ENCODE data around the gene RNF125. TPM values are rescaled to one million over a fixed set of nuclear protein-coding genes. Genes with fewer than 3 reads are reported as not detected.
A peak's percentile ranks its signal among the peaks of the same experiment; 100 is the strongest.
"Not testable (repeated sequence)": the region's sequence is repeated elsewhere in the genome, so short reads cannot be mapped to it uniquely, and the experiment has no call there.

The RNF125 gene
- polyA plus RNA-seq, 1 donor: 11.7 TPM

- no peak overlapping the region for H3K4me3 ChIP-seq (ENCODE audit: low read length)
- peak; percentile 23 to 71 for DNase-seq
- H3K9me3 ChIP-seq (ENCODE audit: control insufficient read depth, low read depth, low read length): peaks cover 2% of the 10 kb centered on the region
- no peak overlapping the region for H3K27ac ChIP-seq (ENCODE audit: low read length)
- H3K36me3 ChIP-seq (ENCODE audit: control insufficient read depth, insufficient read depth, low read length): no peaks in the 10 kb centered on the region
- WGBS (ENCODE audit: insufficient coverage, low lambda C conversion rate): no CpG with 5 or more reads among the region's 5 CpGs
- no peaks in the 10 kb centered on the region for H3K27me3 ChIP-seq (ENCODE audit: control insufficient read depth, insufficient read depth, low read length)
- peaks cover 3% of the 10 kb centered on the region for H3K4me1 ChIP-seq (ENCODE audit: control insufficient read depth, insufficient read depth, low read length)
Measured at GRCh38 chr18:31983976-31984375, 34.6 kb upstream of the RNF125 start.

- Histone ChIP-seq H3K4me1 (ENCODE audit: control insufficient read depth, insufficient read depth, low read length) (no peaks in the 10 kb centered on the region), H3K4me3 (ENCODE audit: low read length) (no peak overlapping the region), H3K36me3 (ENCODE audit: control insufficient read depth, insufficient read depth, low read length) (no peaks in the 10 kb centered on the region), H3K27me3 (ENCODE audit: control insufficient read depth, insufficient read depth, low read length) (no peaks in the 10 kb centered on the region), H3K27ac (ENCODE audit: low read length) (no peak overlapping the region), H3K9me3 (ENCODE audit: control insufficient read depth, low read depth, low read length) (no peaks in the 10 kb centered on the region)
- WGBS (ENCODE audit: insufficient coverage, low lambda C conversion rate): 100% methylated on average over 2 of the region's 2 CpGs
- no peak for DNase-seq
Measured at GRCh38 chr18:31990823-31991222, 27.8 kb upstream of the RNF125 start.

- H3K9me3 ChIP-seq (ENCODE audit: control insufficient read depth, low read depth, low read length): no peaks in the 10 kb centered on the region
Measured at GRCh38 chr18:31996007-31996406, 22.6 kb upstream of the RNF125 start.

GRCh38 chr18:31998880-31999412, 19.7 kb upstream of the RNF125 start:
- no peaks in the 10 kb centered on the region for H3K27me3 ChIP-seq (ENCODE audit: control insufficient read depth, insufficient read depth, low read length)
- 80% methylated on average over 1 of the region's 5 CpGs for WGBS (ENCODE audit: insufficient coverage, low lambda C conversion rate)
- no peak overlapping the region for H3K27ac ChIP-seq (ENCODE audit: low read length)
- no peaks in the 10 kb centered on the region for H3K4me1 ChIP-seq (ENCODE audit: control insufficient read depth, insufficient read depth, low read length)
- no peak for DNase-seq
- no peaks in the 10 kb centered on the region for H3K9me3 ChIP-seq (ENCODE audit: control insufficient read depth, low read depth, low read length)
- no peak overlapping the region for H3K4me3 ChIP-seq (ENCODE audit: low read length)
- no peaks in the 10 kb centered on the region for H3K36me3 ChIP-seq (ENCODE audit: control insufficient read depth, insufficient read depth, low read length)

More at GRCh38 chr18:31996007-31996406, 22.6 kb upstream of the RNF125 start:
- Histone ChIP-seq H3K4me1 (ENCODE audit: control insufficient read depth, insufficient read depth, low read length) (no peaks in the 10 kb centered on the region), H3K36me3 (ENCODE audit: control insufficient read depth, insufficient read depth, low read length) (no peaks in the 10 kb centered on the region), H3K27ac (ENCODE audit: low read length) (no peak overlapping the region), H3K27me3 (ENCODE audit: control insufficient read depth, insufficient read depth, low read length) (no peaks in the 10 kb centered on the region), H3K4me3 (ENCODE audit: low read length) (no peak overlapping the region)
- WGBS (ENCODE audit: insufficient coverage, low lambda C conversion rate): 100% methylated on average over 2 of the region's 7 CpGs
- no peak for DNase-seq

- DNase-seq; H3K27ac ChIP-seq (ENCODE audit: low read length); H3K9me3 ChIP-seq (ENCODE audit: control insufficient read depth, low read depth, low read length); H3K4me3 ChIP-seq (ENCODE audit: low read length); H3K27me3 ChIP-seq (ENCODE audit: control insufficient read depth, insufficient read depth, low read length); H3K36me3 ChIP-seq (ENCODE audit: control insufficient read depth, insufficient read depth, low read length); H3K4me1 ChIP-seq (ENCODE audit: control insufficient read depth, insufficient read depth, low read length): not testable (repeated sequence)
- 100% methylated on average over 1 of the region's 7 CpGs for WGBS (ENCODE audit: insufficient coverage, low lambda C conversion rate)
Measured at GRCh38 chr18:32001141-32001540, 17.5 kb upstream of the RNF125 start.

GRCh38 chr18:32003822-32004221, 14.8 kb upstream of the RNF125 start:
- WGBS (ENCODE audit: insufficient coverage, low lambda C conversion rate): no CpG with 5 or more reads among the region's 2 CpGs

GRCh38 chr18:32010124-32010721, 8.4 kb upstream of the RNF125 start:
- DNase-seq: no peak
- WGBS (ENCODE audit: insufficient coverage, low lambda C conversion rate): no CpG with 5 or more reads among the region's 5 CpGs
- Histone ChIP-seq H3K27me3 (ENCODE audit: control insufficient read depth, insufficient read depth, low read length) (no peaks in the 10 kb centered on the region), H3K4me1 (ENCODE audit: control insufficient read depth, insufficient read depth, low read length) (no peaks in the 10 kb centered on the region), H3K4me3 (ENCODE audit: low read length) (no peak overlapping the region), H3K27ac (ENCODE audit: low read length) (no peak overlapping the region), H3K9me3 (ENCODE audit: control insufficient read depth, low read depth, low read length) (no peaks in the 10 kb centered on the region), H3K36me3 (ENCODE audit: control insufficient read depth, insufficient read depth, low read length) (no peaks in the 10 kb centered on the region)

More at GRCh38 chr18:32003822-32004221, 14.8 kb upstream of the RNF125 start:
- not testable (repeated sequence) for H3K9me3 ChIP-seq (ENCODE audit: control insufficient read depth, low read depth, low read length); DNase-seq; H3K36me3 ChIP-seq (ENCODE audit: control insufficient read depth, insufficient read depth, low read length); H3K4me1 ChIP-seq (ENCODE audit: control insufficient read depth, insufficient read depth, low read length); H3K27me3 ChIP-seq (ENCODE audit: control insufficient read depth, insufficient read depth, low read length); H3K4me3 ChIP-seq (ENCODE audit: low read length); H3K27ac ChIP-seq (ENCODE audit: low read length)

- Histone ChIP-seq H3K4me3 (ENCODE audit: low read length) (no peak overlapping the region), H3K36me3 (ENCODE audit: control insufficient read depth, insufficient read depth, low read length) (no peaks in the 10 kb centered on the region), H3K4me1 (ENCODE audit: control insufficient read depth, insufficient read depth, low read length) (no peaks in the 10 kb centered on the region), H3K9me3 (ENCODE audit: control insufficient read depth, low read depth, low read length) (no peaks in the 10 kb centered on the region), H3K27ac (ENCODE audit: low read length) (no peak overlapping the region), H3K27me3 (ENCODE audit: control insufficient read depth, insufficient read depth, low read length) (no peaks in the 10 kb centered on the region)
- DNase-seq: no peak
- WGBS (ENCODE audit: insufficient coverage, low lambda C conversion rate): no CpG with 5 or more reads among the region's 3 CpGs
Measured at GRCh38 chr18:32011193-32011592, 7.4 kb upstream of the RNF125 start.

- 0% methylated on average over 2 of the region's 31 CpGs for WGBS (ENCODE audit: insufficient coverage, low lambda C conversion rate)
- DNase-seq: peak; percentile 52 to 86
- Histone ChIP-seq H3K27ac (ENCODE audit: low read length) (peak overlapping the region; percentile 95), H3K36me3 (ENCODE audit: control insufficient read depth, insufficient read depth, low read length) (no peaks in the 10 kb centered on the region), H3K27me3 (ENCODE audit: control insufficient read depth, insufficient read depth, low read length) (peaks cover 2% of the 10 kb centered on the region), H3K4me3 (ENCODE audit: low read length) (peak overlapping the region; percentile 79), H3K4me1 (ENCODE audit: control insufficient read depth, insufficient read depth, low read length) (peaks cover 22% of the 10 kb centered on the region), H3K9me3 (ENCODE audit: control insufficient read depth, low read depth, low read length) (peaks cover 2% of the 10 kb centered on the region)
Measured at GRCh38 chr18:32019251-32019948, 775 bp downstream of the RNF125 start.

- peak in 1 of 2 donors; percentile 9 for DNase-seq
- H3K9me3 ChIP-seq (ENCODE audit: control insufficient read depth, low read depth, low read length); H3K27me3 ChIP-seq (ENCODE audit: control insufficient read depth, insufficient read depth, low read length); H3K36me3 ChIP-seq (ENCODE audit: control insufficient read depth, insufficient read depth, low read length): not testable (repeated sequence)
- peaks cover 22% of the 10 kb centered on the region for H3K4me1 ChIP-seq (ENCODE audit: control insufficient read depth, insufficient read depth, low read length)
- peak overlapping the region; percentile 95 for H3K27ac ChIP-seq (ENCODE audit: low read length)
- H3K4me3 ChIP-seq (ENCODE audit: low read length): peak overlapping the region; percentile 79
- 20% methylated on average over 1 of the region's 14 CpGs for WGBS (ENCODE audit: insufficient coverage, low lambda C conversion rate)
Measured at GRCh38 chr18:32019949-32020625, 1.5 kb downstream of the RNF125 start.

All from large intestine (tissue), 3 donors.